Measurements from ENCODE around the gene FARP1.

FARP1 gene

GRCh38 chr13:98232456-98232855 lies 89.6 kb downstream of the FARP1 start:
- no peak for TF ChIP-seq CTCF (IDR thresholded peaks at IDR 0.05)
- Histone ChIP-seq H3K4me1 (ENCODE audit: control insufficient read depth in 1 of 2, insufficient read depth in 1 of 2, low read depth in 1 of 2, low read length in 1 of 2) (no peaks in the 10 kb centered on the region), H3K9me3 (no peaks in the 10 kb centered on the region), H3K36me3 (no peaks in the 10 kb centered on the region), H3K27ac (no peak overlapping the region), H3K4me3 (ENCODE audit: low read depth in 1 of 2, low read length in 1 of 2) (no peak overlapping the region), H3K27me3 (no peaks in the 10 kb centered on the region)

GRCh38 chr13:98233127-98233526 lies 90.2 kb downstream of the FARP1 start:
- no peak for TF ChIP-seq CTCF (IDR thresholded peaks at IDR 0.05)
- Histone ChIP-seq H3K27me3 (no peaks in the 10 kb centered on the region), H3K9me3 (no peaks in the 10 kb centered on the region), H3K4me3 (ENCODE audit: low read depth in 1 of 2, low read length in 1 of 2) (no peak overlapping the region), H3K4me1 (ENCODE audit: control insufficient read depth in 1 of 2, insufficient read depth in 1 of 2, low read depth in 1 of 2, low read length in 1 of 2) (no peaks in the 10 kb centered on the region), H3K36me3 (no peaks in the 10 kb centered on the region), H3K27ac (no peak overlapping the region)

GRCh38 chr13:98234348-98234747 lies 91.5 kb downstream of the FARP1 start:
- H3K4me1 ChIP-seq (ENCODE audit: control insufficient read depth in 1 of 2, insufficient read depth in 1 of 2, low read depth in 1 of 2, low read length in 1 of 2): no peaks in the 10 kb centered on the region
- H3K27ac ChIP-seq: no peak overlapping the region
- H3K9me3 ChIP-seq: no peaks in the 10 kb centered on the region
- no peak overlapping the region for H3K4me3 ChIP-seq (ENCODE audit: low read depth in 1 of 2, low read length in 1 of 2)
- no peaks in the 10 kb centered on the region for H3K36me3 ChIP-seq
- TF ChIP-seq CTCF (IDR thresholded peaks at IDR 0.05): no peak
- H3K27me3 ChIP-seq: no peaks in the 10 kb centered on the region

GRCh38 chr13:98236197-98236596 lies 93.3 kb downstream of the FARP1 start:
- no peaks in the 10 kb centered on the region for H3K27me3 ChIP-seq
- no peaks in the 10 kb centered on the region for H3K4me1 ChIP-seq (ENCODE audit: control insufficient read depth in 1 of 2, insufficient read depth in 1 of 2, low read depth in 1 of 2, low read length in 1 of 2)
- TF ChIP-seq CTCF (IDR thresholded peaks at IDR 0.05): no peak
- no peaks in the 10 kb centered on the region for H3K9me3 ChIP-seq
- H3K4me3 ChIP-seq (ENCODE audit: low read depth in 1 of 2, low read length in 1 of 2): no peak overlapping the region
- H3K36me3 ChIP-seq: no peaks in the 10 kb centered on the region
- H3K27ac ChIP-seq: no peak overlapping the region

GRCh38 chr13:98237331-98237730 lies 94.4 kb downstream of the FARP1 start:
- H3K9me3 ChIP-seq: no peaks in the 10 kb centered on the region
- no peaks in the 10 kb centered on the region for H3K4me1 ChIP-seq (ENCODE audit: control insufficient read depth in 1 of 2, insufficient read depth in 1 of 2, low read depth in 1 of 2, low read length in 1 of 2)
- TF ChIP-seq CTCF (IDR thresholded peaks at IDR 0.05): no peak
- H3K36me3 ChIP-seq: no peaks in the 10 kb centered on the region
- H3K27me3 ChIP-seq: no peaks in the 10 kb centered on the region
- H3K4me3 ChIP-seq (ENCODE audit: low read depth in 1 of 2, low read length in 1 of 2): no peak overlapping the region
- no peak overlapping the region for H3K27ac ChIP-seq

All from neutrophil (primary cell).